Neural progenitor cell (in vitro differentiated cells): ENCODE data around the gene ZMIZ1.

Experiments
- EZH2 ChIP-seq: fragments of 200-600 bp; sonication (generic); IDR thresholded peaks from 2 replicates; pipeline ENCODE4 v1.6.1; 2017; ENCODE audit warnings: antibody characterized with exemption, mild to moderate bottlenecking, moderate library complexity
- EZH2phosphoT487 ChIP-seq: fragments of 200-600 bp; sonication (generic); IDR thresholded peaks from 2 replicates; pipeline ENCODE4 v1.6.1; 2017; ENCODE audit warnings: antibody characterized with exemption
- TF ChIP-seq, protein P1 (sequence below): fragments of 200-600 bp; sonication (generic); IDR thresholded peaks from 2 replicates; pipeline ENCODE4 v1.5.1; 2017; ENCODE audit warnings: antibody characterized with exemption, mild to moderate bottlenecking

DNA sequence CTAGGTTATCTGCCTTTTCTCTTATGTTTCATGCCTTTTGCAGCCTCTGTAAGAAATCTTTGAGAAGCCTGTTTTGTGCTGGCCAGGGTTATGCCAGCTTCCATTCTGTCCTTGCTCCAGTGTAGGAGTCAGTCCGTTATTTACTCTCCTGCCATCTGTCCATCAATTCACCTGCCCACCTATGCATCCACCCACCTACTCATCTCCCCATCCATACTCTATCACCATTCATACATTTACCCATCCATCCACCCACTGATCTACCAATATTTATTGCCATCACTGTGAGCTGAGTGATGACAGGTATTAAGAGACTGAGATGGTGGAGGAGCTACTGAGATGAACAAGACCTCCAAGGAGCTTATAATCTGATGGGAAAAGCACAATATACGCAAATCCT lies 265.8 kb downstream of the ZMIZ1 start:
- TF ChIP-seq, protein P1, sequence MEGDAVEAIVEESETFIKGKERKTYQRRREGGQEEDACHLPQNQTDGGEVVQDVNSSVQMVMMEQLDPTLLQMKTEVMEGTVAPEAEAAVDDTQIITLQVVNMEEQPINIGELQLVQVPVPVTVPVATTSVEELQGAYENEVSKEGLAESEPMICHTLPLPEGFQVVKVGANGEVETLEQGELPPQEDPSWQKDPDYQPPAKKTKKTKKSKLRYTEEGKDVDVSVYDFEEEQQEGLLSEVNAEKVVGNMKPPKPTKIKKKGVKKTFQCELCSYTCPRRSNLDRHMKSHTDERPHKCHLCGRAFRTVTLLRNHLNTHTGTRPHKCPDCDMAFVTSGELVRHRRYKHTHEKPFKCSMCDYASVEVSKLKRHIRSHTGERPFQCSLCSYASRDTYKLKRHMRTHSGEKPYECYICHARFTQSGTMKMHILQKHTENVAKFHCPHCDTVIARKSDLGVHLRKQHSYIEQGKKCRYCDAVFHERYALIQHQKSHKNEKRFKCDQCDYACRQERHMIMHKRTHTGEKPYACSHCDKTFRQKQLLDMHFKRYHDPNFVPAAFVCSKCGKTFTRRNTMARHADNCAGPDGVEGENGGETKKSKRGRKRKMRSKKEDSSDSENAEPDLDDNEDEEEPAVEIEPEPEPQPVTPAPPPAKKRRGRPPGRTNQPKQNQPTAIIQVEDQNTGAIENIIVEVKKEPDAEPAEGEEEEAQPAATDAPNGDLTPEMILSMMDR, result no peak
- TF ChIP-seq EZH2 (no peak), EZH2phosphoT487 (no peak)
